Caco-2 (cell line): ENCODE measurements around the gene FANCM. TPM values are rescaled to one million over a fixed set of nuclear protein-coding genes. Genes with fewer than 3 reads are reported as not detected.
A peak's percentile ranks its signal among the peaks of the same experiment; 100 is the strongest.

Experiments used
- BruUV-seq: library from RNA; stranded (reverse); fragments of 400-500 nt; replicated peaks from 2 replicates; lab custom pipeline; 2021; lab: Mats Ljungman, UMichigan
- CTCF ChIA-PET: fragments of 300-600 bp; sonication (Branson Sonifier 250); formaldehyde crosslinking; loops from one replicate; lab custom pipeline; 2022; ENCODE audit warnings: antibody characterized with exemption; lab: Charles Lee
- POLR2A ChIA-PET: fragments of 300-600 bp; sonication (Branson Sonifier 250); formaldehyde crosslinking; loops from one replicate; lab custom pipeline; 2022; ENCODE audit warnings: antibody characterized with exemption; lab: Charles Lee
- DNase-seq, 2 experiments: peaks; one replicate each; pipeline versions ENCODE4 v3.0.0 to v3.0.0-alpha.2; 2020 to 2022
- H3K27me3 ChIP-seq: replicated peaks from 2 replicates; pipeline ENCODE4 v1.6.0; 2011; ENCODE audit warnings: low read length; ENCODE audit not compliant: control insufficient read depth, insufficient read depth
- H3K36me3 ChIP-seq: 2 replicates; pipeline ENCODE4 v1.5.1; 2011; ENCODE audit warnings: low read length; ENCODE audit not compliant: control insufficient read depth, insufficient read depth
- H3K4me1 ChIP-seq: fragments of 250-450 bp; sonication (Bioruptor Pico); 2 replicates; pipeline ENCODE4 v1.5.1; 2020; ENCODE audit warnings: mild to moderate bottlenecking
- H3K4me3 ChIP-seq: 2 replicates; pipeline ENCODE4 v1.5.1; 2011; ENCODE audit warnings: low read depth, mild to moderate bottlenecking, control low read depth, low read length
- H3K9me3 ChIP-seq: fragments of 250-450 bp; sonication (Bioruptor Pico); 2 replicates; pipeline ENCODE4 v1.5.1; 2020; ENCODE audit warnings: mild to moderate bottlenecking, moderate library complexity
- H3K27ac Mint-ChIP-seq: one replicate; pipeline ENCODE4 v1.8.0; 2022; ENCODE audit warnings: mixed read lengths; ENCODE audit not compliant: unreplicated experiment
- H3K27me3 Mint-ChIP-seq: one replicate; pipeline ENCODE4 v1.8.0; 2022; ENCODE audit warnings: mixed read lengths; ENCODE audit not compliant: insufficient read depth, unreplicated experiment
- H3K36me3 Mint-ChIP-seq: one replicate; pipeline ENCODE4 v1.8.0; 2022; ENCODE audit warnings: mild to moderate bottlenecking, mixed read lengths; ENCODE audit not compliant: insufficient read depth, unreplicated experiment
- H3K4me1 Mint-ChIP-seq: one replicate; pipeline ENCODE4 v1.8.0; 2022; ENCODE audit warnings: low read depth, mixed read lengths; ENCODE audit not compliant: unreplicated experiment
- H3K4me3 Mint-ChIP-seq: one replicate; pipeline ENCODE4 v1.8.0; 2022; ENCODE audit warnings: mild to moderate bottlenecking, moderate library complexity, mixed read lengths; ENCODE audit not compliant: unreplicated experiment
- H3K9me3 Mint-ChIP-seq: one replicate; pipeline ENCODE4 v1.8.0; 2022; ENCODE audit warnings: mixed read lengths; ENCODE audit not compliant: unreplicated experiment
- CTCF ChIP-seq, 2 experiments: fragments of 200-600 bp in 1 of 2; IDR thresholded peaks; 1 replicate in 1 of 2; 2 replicates in 1 of 2; pipeline versions ENCODE4 v1.5.1 to v1.8.0; 2011 to 2022; ENCODE audit warnings: antibody characterized with exemption in 1 of 2, control low read depth in 1 of 2, inconsistent platforms in 1 of 2, low read depth in 1 of 2, low read length in 1 of 2, mild to moderate bottlenecking in 1 of 2, moderate library complexity in 1 of 2; ENCODE audit not compliant: insufficient read depth in 1 of 2, severe bottlenecking in 1 of 2, unreplicated experiment in 1 of 2
- intact Hi-C: fragments of 100-400 bp; cut with micrococcal nuclease; formaldehyde crosslinking; loops from one replicate; pipeline ENCODE4 v1.10.0; 2022; ENCODE audit not compliant: unreplicated experiment
- total RNA-seq: library from RNA; stranded (reverse); gene quantifications from 2 replicates; pipeline ENCODE4 v1.2.3, GENCODE V29; 2022

FANCM gene
- total RNA-seq, 1 experiment from 2014 or later = 13.1 TPM

GRCh38 chr14:45112896-45113781, 22.6 kb upstream of the FANCM start:
- ChIA-PET POLR2A (interaction anchor here (0.9 kb wide), 1 partner anchor 21 kb away, joined by 3 read pairs; the partner anchor contains the start of gene FKBP3), CTCF (no interaction called here)
- no peaks in the 10 kb centered on the region for H3K9me3 Mint-ChIP-seq
- BruUV-seq = TSS peak; percentile 9
- Histone ChIP-seq H3K4me1 (peaks cover 27% of the 10 kb centered on the region), H3K36me3 (no peaks in the 10 kb centered on the region), H3K9me3 (no peaks in the 10 kb centered on the region), H3K4me3 (no peak overlapping the region), H3K27me3 (no peaks in the 10 kb centered on the region)
- intact Hi-C loops = loop anchor here (1.0 kb wide), 1 partner anchor 21 kb away; the partner anchor contains the start of gene FKBP3
- no peak for TF ChIP-seq CTCF (IDR thresholded peaks at IDR 0.05; ENCODE audit: insufficient read depth in 1 of 2, low read depth in 1 of 2, low read length in 1 of 2, severe bottlenecking in 1 of 2, unreplicated experiment in 1 of 2)
- peak in 1 of 2 experiments; percentile 17 for DNase-seq
- peaks cover 52% of the 10 kb centered on the region for H3K36me3 Mint-ChIP-seq
- peak overlapping the region; percentile 59 for H3K4me3 Mint-ChIP-seq
- H3K4me1 Mint-ChIP-seq = peaks cover 17% of the 10 kb centered on the region
- H3K27me3 Mint-ChIP-seq = no peaks in the 10 kb centered on the region
- H3K27ac Mint-ChIP-seq = peak overlapping the region; percentile 43

GRCh38 chr14:45114327-45114726, 21.4 kb upstream of the FANCM start:
- H3K4me1 ChIP-seq = peaks cover 27% of the 10 kb centered on the region
- H3K36me3 ChIP-seq = no peaks in the 10 kb centered on the region
- BruUV-seq = no TSS peak
- intact Hi-C loops = no loop called here
- H3K36me3 Mint-ChIP-seq = peaks cover 56% of the 10 kb centered on the region
- H3K27ac Mint-ChIP-seq = no peak overlapping the region
- ChIA-PET CTCF (no interaction called here), POLR2A (no interaction called here)
- no peak overlapping the region for H3K4me3 Mint-ChIP-seq
- DNase-seq = no peak
- H3K4me3 ChIP-seq = no peak overlapping the region
- no peaks in the 10 kb centered on the region for H3K27me3 Mint-ChIP-seq
- TF ChIP-seq CTCF (IDR thresholded peaks at IDR 0.05; ENCODE audit: insufficient read depth in 1 of 2, low read depth in 1 of 2, low read length in 1 of 2, severe bottlenecking in 1 of 2, unreplicated experiment in 1 of 2) = no peak
- no peaks in the 10 kb centered on the region for H3K9me3 Mint-ChIP-seq
- H3K27me3 ChIP-seq = no peaks in the 10 kb centered on the region
- no peaks in the 10 kb centered on the region for H3K9me3 ChIP-seq
- H3K4me1 Mint-ChIP-seq = peaks cover 17% of the 10 kb centered on the region

GRCh38 chr14:45118594-45118993, 17.1 kb upstream of the FANCM start:
- Histone ChIP-seq H3K4me1 (peaks cover 14% of the 10 kb centered on the region), H3K9me3 (no peaks in the 10 kb centered on the region), H3K36me3 (no peaks in the 10 kb centered on the region; the same call in 1 of the 2 replicates), H3K27me3 (no peaks in the 10 kb centered on the region), H3K4me3 (no peak overlapping the region)
- ChIA-PET CTCF (no interaction called here), POLR2A (no interaction called here)
- DNase-seq = no peak
- no TSS peak for BruUV-seq
- no peaks in the 10 kb centered on the region for H3K27me3 Mint-ChIP-seq
- H3K27ac Mint-ChIP-seq = no peak overlapping the region
- H3K4me3 Mint-ChIP-seq = no peak overlapping the region
- H3K4me1 Mint-ChIP-seq = peaks cover 5% of the 10 kb centered on the region
- intact Hi-C loops = no loop called here
- no peak for TF ChIP-seq CTCF (IDR thresholded peaks at IDR 0.05; ENCODE audit: insufficient read depth in 1 of 2, low read depth in 1 of 2, low read length in 1 of 2, severe bottlenecking in 1 of 2, unreplicated experiment in 1 of 2)
- peaks cover 74% of the 10 kb centered on the region for H3K36me3 Mint-ChIP-seq
- no peaks in the 10 kb centered on the region for H3K9me3 Mint-ChIP-seq
